Adrenal gland (tissue), 5 donors: Measurements from ENCODE around the gene PA2G4.

Experiments used
- CTCF ChIP-seq, 6 experiments: fragments of 450-650 bp in 4 of 6; fragments of 200-600 bp in 2 of 6; sonication (generic) in 1 of 6; IDR thresholded peaks; 1 replicate in 5 of 6; 2 replicates in 1 of 6; pipeline versions ENCODE4 v1.5.1 to v1.8.0; 2016 to 2021; ENCODE audit warnings: antibody characterized with exemption in 6 of 6, mild to moderate bottlenecking in 2 of 6, moderate library complexity in 1 of 6
- POLR2A ChIP-seq, 2 donors: fragments of 450-650 bp; IDR thresholded peaks; one replicate each; pipeline ENCODE4 v1.6.1; 2017; ENCODE audit warnings: antibody characterized with exemption in 2 of 2, mild to moderate bottlenecking in 2 of 2, moderate library complexity in 1 of 2
- donor health status: DM: no; HTN: no; CAD: no.

- TF ChIP-seq CTCF (IDR thresholded peaks at IDR 0.05) (no peak), POLR2A (IDR thresholded peaks at IDR 0.05) (no peak)
These were observed 51.0 kb downstream of the PA2G4 start for GRCh38 chr12:56155256-56155845.
